ENCODE results near the gene GTF3C1.
"Not testable (repeated sequence)": the region's sequence is repeated elsewhere in the genome, so short reads cannot be mapped to it uniquely, and the experiment has no call there.

GTF3C1 gene

DNA sequence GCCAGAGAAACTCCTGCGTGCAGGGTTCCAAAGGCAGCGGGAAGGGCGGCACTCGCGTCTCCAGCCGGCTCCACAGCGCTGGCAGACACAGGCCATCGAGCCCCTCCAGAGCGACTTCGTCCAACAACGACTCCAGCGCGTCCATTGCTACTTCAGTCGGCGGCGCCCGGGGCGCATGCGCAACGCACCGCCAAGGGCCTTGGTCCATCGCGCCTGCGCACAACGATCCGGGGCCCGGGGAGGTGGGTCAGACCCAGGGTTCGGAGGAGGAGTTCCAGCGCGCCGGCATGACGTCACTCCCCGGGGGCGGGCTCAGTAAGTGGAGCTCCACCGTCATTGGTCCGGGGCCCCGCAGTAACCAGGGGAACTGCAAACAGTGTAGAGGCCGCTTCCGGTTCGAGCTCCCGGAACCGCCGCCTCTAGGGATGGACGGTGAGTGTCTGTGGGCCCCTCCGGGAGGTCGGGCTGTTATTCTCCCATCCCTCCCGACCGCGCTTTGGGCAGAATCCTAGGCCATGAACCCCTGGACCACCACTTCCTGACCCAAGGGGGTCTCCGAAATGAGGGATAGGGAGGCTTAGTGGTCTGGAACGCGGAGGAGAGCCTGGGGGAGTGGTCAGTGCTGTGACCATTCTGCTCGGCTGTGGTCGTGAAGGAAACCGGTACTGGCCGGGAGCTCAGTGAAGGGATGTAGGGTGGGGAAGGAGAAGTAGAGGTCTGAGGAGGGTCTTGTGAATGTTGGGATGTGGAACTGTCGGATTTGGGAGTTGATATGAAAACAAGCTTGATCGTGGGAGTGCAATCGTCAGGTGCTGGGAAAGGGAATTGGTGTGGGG is at the start of gene GTF3C1, which contains the start of gene KATNIP:
GTF3C1 (minus strand) TSS at position 168 of the 836 bp plus-strand sequence; CDS start at position 145, 23 bp downstream.
KATNIP (plus strand) TSS at position 399 of the 836 bp plus-strand sequence; CDS start at position 426, 27 bp downstream.
- DNase-seq: peak; percentile 99

- no peak for DNase-seq
Measured at GRCh38 chr16:27598931-27599565, 49.3 kb upstream of the GTF3C1 start.

GRCh38 chr16:27598220-27598619 is 48.5 kb upstream of the GTF3C1 start:
- no peak for DNase-seq

- DNase-seq: no peak
Measured at GRCh38 chr16:27597361-27597760, 47.6 kb upstream of the GTF3C1 start.

DNA sequence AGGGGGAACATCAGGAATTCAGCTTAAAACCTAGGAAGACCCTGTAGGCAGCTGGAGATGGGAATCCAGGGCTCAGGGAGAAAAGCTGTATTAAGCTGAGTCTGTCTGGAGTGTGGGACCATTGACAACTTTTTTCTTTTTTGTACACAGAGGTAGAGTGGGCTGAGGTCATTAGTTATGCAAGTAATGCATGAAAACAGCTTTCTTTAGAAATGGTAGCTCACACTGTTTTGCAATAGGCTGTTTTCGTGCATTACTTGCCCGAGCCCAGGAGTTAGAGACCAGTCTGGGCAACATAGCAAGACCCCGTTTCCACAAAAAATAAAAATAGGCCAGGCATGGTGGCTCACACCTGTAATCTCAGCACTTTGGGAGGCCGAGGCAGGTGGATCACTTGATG is 46.7 kb upstream of the GTF3C1 start:
- DNase-seq: no peak

- DNase-seq: no peak
Measured at GRCh38 chr16:27595993-27596392, 46.3 kb upstream of the GTF3C1 start.

DNA sequence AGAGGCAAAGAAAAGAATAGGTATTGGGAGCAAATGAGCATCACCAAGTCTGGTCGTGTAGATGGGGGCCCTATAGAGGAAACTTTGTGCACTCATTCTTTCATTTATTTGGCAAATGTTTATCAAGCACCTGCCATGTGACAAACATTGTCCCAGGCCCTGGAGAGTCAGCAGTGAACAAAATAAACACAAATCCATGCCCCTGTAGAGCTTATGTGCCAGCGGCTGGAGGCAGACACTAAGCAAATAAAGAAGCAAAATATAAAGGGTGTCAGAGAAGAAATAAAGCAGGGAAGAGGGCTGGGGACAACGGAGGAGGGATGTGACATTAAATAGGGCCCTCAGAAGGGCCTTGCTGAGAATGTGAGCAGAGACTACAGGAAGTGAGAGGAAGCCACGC is 45.8 kb upstream of the GTF3C1 start:
- DNase-seq: no peak

DNA sequence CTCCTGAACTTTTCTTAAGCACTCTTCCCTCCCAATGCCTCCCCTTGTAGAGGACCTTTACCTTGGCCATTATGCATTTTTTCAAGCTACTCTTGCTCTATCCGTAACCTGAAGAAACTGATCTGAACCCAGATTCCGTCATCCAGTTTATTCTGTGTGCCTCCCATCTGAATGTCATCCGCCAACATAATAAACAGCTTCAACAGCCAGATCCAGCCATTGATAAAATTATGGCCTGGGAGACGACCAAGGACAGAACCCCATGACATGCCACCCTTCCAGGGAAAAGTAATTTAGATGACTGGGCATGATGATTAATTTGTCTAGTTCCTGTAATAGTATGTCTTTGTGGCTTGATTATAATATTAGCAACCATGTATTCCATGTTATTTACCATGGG is 42.1 kb upstream of the GTF3C1 start:
- no peak for DNase-seq

- DNase-seq: no peak
Measured at GRCh38 chr16:27588057-27588456, 38.3 kb upstream of the GTF3C1 start.

GRCh38 chr16:27586711-27587110 is 37.0 kb upstream of the GTF3C1 start:
- DNase-seq: no peak

GRCh38 chr16:27585200-27585599 is 35.5 kb upstream of the GTF3C1 start:
- no peak for DNase-seq

- no peak for DNase-seq
Measured at GRCh38 chr16:27583634-27584033, 33.9 kb upstream of the GTF3C1 start.

- no peak for DNase-seq
Measured at GRCh38 chr16:27582883-27583282, 33.2 kb upstream of the GTF3C1 start.

- no peak for DNase-seq
Measured at GRCh38 chr16:27579087-27579980, 29.6 kb upstream of the GTF3C1 start.

GRCh38 chr16:27576729-27577128 is 27.0 kb upstream of the GTF3C1 start:
- DNase-seq: no peak

DNA sequence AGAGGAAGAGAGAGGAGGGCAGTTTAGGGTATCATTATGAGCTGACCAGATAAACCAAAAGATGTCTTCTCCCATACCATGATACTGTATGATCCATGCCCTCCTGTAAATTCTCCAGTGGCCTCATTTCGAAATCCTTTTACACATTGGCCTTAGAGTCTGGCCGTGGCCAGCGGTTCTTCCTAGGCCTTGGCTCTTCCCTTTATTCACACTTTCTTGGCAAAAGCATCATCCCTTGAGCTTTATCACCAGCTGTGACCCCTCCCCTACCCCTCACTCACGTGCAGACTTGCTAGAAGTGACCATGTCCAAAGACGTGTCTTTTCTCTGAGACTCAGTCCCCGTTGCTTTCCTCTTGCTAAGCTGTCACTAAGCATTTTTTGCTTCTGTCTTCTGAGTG is 23.0 kb upstream of the GTF3C1 start:
- DNase-seq: no peak

DNA sequence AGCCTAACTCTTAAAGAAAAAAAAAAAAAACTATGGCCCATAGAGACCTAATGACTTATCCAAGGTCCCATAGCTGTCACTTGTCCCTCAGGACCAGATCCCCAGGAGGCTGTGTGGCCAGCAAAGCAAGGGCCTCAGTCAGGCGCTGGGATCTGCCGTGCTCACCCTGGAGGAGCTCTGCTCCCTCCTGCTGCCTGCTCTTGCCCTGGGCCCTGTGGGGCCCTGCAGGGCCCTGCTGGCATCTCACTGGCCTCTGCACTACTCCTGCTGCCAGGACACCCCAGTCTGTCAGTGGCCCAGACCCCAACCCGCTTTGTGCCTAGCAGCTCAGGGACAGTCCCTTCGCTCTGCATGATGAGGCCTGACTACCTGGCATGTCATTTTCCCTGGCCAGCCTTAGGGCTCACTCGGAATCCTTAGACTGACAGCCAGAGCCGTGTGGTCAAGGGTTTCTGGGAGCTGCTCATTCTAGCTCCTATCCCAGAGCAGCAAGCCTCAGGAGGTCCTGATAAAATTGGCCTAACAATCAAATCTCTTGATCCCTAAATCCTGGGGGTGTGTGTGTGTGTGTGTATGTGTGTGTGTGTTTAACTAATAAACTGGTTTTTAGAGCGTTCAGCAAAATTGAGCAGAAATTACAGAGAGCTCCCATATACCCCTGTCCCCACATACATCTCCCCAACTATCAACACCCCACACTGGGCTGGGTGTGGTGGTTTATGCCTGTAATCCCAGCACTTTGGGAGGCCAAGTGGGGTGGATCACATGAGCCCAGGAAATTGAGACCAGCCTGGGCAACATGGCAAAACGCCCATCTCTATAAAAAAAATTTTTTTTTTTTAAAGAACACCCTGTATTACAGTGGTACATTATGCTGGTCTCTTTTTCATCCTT is 22.0 kb upstream of the GTF3C1 start:
- peak; percentile 23 for DNase-seq

DNA sequence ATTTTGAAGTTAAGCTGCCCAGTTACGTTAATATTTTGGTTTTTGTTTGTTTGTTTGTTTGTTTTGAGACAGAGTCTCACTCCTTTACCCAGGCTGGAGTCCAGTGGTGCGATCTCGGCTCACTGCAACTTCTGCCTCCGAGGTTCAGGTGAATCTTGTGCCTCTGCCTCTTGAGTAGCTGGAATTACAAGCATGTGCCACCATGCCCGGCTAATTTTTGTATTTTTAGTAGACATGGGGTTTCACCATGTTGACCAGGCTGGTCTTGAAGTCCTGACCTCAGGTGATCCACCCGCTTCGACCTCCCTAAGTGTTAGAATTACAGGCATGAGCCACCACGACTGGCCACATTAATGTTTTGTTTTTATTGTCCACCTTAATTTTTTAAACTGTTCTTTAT is 21.3 kb upstream of the GTF3C1 start:
- not testable (repeated sequence) for DNase-seq

DNA sequence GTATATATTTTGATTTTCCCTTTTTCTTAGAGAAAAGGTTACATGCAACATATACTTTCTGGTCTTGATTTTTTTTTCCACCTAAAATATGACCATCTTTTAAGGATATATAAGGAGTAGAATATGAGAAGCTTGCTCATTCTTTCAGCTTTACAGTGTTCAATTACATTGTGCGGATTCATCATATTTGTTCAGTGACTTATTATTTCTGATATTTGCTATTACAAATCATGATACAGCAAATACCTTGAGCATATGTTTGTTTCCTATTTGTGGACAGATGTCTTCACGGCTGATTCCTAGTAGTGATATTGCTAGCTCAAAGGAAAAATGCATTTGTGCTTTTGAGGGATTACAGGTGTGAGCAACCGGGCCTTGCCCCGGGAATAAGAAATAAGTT is 18.4 kb upstream of the GTF3C1 start:
- no peak for DNase-seq

DNA sequence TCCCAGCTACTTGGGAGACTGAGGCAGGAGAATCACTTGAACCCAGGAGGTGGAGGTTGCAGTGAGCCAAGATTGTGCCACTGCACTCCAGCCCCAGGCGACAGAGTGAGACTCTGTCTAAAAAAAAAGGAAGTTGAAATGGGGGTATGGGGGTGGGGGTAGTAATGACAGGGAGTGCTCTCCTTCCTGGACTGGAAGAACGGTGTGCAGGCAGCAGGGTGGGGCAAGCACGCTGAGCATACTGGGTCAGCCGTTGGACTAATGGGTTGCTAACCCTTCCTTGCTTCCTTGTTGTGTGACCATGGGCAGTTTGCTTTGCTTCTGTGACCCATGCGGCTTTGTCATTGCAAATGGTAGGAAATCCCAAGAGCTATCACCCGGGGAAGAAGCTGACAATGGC is 16.7 kb upstream of the GTF3C1 start:
- DNase-seq: peak; percentile 52

GRCh38 chr16:27564224-27564623 is 14.5 kb upstream of the GTF3C1 start:
- no peak for DNase-seq

DNA sequence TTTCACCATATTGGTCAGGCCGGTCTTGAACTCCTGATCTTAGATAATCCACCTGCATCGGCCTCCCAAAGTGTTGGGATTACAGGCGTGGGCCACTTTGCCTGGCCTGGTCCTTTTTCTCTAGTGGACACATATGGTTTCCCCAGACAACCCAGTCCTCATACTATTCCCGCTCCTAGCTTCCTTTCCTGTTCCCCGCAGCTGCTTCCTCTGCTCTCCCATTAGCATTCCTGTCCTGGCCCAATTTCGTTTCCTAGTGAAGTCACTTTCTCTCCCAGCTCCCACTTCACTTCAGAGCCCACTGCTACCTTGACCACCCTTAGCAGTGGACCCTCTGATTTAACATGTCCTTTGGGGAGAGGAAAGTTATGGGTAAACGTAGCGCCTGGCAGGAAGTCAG is 11.5 kb upstream of the GTF3C1 start:
- no peak for DNase-seq
